Activated T-cell treated with anti-CD3 and anti-CD28 coated beads, Interleukin-2, amount 50 U/mL, for 48 hours (primary cell): ENCODE results near the gene PCCA.
"Not testable (repeated sequence)": the region's sequence is repeated elsewhere in the genome, so short reads cannot be mapped to it uniquely, and the experiment has no call there.

Source experiments
- DNase-seq, 2 experiments: peaks; one replicate each; pipeline ENCODE4 v3.0.0-alpha.2; 2020

PCCA gene, protein sequence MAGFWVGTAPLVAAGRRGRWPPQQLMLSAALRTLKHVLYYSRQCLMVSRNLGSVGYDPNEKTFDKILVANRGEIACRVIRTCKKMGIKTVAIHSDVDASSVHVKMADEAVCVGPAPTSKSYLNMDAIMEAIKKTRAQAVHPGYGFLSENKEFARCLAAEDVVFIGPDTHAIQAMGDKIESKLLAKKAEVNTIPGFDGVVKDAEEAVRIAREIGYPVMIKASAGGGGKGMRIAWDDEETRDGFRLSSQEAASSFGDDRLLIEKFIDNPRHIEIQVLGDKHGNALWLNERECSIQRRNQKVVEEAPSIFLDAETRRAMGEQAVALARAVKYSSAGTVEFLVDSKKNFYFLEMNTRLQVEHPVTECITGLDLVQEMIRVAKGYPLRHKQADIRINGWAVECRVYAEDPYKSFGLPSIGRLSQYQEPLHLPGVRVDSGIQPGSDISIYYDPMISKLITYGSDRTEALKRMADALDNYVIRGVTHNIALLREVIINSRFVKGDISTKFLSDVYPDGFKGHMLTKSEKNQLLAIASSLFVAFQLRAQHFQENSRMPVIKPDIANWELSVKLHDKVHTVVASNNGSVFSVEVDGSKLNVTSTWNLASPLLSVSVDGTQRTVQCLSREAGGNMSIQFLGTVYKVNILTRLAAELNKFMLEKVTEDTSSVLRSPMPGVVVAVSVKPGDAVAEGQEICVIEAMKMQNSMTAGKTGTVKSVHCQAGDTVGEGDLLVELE

DNA sequence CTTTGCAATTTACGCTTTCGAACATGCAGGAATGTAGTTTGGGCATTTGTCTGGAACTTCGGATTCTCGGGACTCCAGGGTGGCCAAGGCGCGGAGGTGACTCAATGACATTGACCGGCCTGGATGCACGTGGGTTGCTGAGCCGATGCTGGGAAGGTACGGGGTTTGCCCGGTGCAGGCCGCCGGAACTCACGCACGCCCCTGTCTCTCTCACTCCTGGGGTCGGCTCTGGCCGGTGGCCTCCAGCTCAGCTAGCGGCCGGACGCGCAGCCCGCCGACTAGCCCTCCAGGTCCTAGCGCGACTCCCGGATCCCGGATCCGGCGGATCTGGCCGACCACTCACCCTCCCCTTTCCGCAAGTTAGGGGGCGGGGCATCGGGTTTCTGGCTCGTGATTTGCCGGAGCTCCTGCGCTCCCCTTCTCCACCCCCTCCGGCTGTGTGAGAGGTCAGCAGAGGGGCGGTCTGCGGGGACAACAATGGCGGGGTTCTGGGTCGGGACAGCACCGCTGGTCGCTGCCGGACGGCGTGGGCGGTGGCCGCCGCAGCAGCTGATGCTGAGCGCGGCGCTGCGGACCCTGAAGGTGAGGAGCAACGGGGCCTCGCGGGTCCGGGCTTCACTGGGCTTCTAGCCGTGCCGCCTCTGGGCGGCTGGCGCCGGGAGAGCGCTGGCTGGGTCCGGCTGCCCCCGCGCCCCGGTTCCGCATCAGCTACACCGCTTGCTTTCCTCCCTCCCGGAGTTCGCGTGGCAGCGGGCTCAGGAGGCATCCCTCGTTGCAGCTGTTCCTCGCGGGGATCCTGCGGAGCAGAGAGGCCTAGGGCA is at the start of gene PCCA:
Gene PCCA, plus strand, starts transcription at position 450 of the 821 bp plus-strand sequence. Its CDS starts 28 bp downstream, at position 478.
- DNase-seq, result peak; percentile 89 to 90

DNA sequence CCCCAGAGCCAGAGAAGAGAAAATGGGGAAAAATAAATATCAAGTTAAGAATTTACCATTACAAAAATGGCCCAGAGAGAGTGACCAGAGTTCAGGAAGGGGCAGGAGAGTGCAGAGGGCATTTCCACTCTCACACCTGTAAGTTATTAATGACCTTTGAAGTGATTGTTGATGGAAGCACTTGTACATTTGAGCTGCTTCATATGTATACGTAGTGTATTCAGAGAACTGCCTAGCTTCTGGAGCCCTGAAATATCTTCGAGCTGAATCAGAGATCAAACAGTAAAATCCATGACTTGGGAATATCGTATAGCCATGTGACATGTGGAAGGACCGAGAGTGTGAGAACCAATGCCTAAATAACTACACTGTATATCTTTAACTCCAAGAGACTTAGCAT is 49.2 kb upstream of the PCCA start:
- no peak for DNase-seq

DNA sequence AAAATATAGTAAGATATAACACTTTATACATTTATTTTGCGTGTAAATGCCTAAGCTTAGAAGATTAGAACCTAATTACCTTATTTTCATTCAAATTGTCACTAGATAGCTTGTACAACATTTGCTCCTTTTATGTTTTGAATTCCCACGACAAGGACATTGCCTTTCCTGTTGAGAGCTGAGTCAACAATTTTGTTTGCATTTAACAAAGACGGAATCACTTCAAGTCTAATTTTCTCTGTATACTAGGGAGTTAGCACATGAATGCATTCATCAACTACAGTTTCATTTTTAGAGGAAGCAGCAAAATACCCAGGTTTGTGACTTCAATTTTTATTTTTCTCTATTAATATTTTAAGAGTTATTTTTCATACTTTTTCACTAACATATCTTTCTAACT is 48.7 kb upstream of the PCCA start:
- no peak for DNase-seq

DNA sequence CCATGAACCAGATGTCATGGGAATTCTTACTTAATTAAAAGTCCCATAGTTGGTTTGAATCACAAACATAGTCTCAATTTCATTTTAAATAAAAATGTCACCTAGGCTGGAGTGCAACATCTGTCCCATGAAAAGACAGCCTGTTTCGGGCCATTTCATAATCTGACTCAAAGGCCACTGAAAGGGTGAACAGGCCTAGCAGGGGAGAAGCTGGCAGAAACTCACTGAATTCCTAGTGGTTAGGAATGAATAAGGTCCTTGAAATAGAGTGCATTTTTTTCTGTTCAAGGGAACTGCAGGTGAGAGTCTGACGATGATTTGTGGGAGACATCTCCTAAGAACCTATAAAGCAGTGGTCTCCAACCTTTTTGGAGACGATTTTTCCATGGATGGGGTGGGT is 44.0 kb upstream of the PCCA start:
- no peak for DNase-seq

DNA sequence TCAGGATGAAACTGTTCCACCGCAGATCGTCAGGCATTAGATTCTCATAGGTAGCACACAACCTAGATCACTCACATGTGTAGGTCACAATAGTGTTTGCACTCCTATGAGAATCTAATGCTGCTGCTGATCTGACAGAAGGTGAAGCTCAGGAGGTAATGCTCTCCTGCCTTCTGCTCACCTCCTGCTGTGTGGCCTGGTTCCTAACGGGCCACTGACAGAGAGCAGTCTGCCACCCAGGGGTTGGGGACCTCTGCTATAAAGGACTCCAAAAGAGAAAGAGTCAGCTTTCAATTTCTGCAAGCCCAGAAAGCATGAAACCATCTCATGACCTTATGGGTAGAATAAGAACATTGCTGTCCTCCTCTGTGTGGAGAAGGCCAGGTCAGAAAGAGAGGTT is 43.5 kb upstream of the PCCA start:
- no peak for DNase-seq

DNA sequence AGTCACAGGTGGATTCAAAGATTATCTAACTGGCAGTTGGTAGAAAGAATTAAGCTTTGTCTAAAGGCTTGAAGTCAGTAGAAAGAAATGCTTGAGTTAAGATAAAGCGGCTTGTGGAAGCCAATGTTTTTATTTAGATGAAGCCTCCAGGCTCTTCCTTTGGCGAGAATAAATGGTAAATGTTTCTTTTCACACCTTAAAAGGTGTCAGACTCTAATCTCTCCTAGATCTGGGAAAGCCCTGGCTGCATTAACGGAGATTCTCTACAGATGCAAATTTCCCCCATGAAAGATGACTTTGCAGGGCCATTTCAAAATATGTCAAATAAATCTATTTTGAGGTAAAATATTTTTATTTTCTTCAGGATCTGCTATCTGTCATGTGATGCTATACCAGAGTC is 37.8 kb upstream of the PCCA start:
- DNase-seq, result no peak

DNA sequence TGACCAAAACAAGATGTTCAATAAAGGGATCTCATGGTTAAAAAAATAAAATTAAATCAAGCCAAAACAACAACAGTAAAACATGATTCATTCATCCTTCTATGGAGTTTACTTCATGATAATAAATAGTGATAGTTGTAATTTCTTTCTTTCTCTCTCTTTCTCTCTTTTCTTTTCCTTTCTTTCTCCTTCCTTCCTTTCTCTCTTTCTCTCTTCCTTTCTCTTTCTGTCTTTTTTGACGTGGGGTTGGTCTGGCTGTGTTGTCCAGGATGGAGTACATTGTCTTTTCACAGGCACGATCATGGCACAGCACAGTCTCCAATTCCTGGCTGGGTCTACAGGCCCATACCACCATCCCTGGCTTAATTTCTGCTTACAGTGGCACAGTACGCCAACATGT is 29.1 kb upstream of the PCCA start:
- DNase-seq, result no peak

DNA sequence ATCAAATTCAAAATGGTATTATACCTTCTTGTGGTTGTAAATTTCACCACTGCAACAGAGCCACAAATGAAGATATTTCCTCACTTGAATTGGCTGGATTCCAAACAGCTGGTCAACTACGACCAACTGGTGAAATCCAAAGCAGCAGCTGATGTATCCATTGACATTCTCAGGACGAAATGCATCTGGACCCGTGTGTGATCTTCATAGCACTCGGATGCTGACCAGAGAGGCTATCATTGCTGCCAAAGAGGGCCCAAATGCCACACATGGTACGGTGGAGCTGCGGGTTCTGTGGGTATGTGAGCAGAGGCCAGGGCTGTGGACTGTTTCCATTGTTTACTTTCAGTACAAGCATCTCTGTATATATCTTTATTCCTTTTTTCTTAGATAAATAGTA is 25.6 kb upstream of the PCCA start:
- no peak for DNase-seq

DNA sequence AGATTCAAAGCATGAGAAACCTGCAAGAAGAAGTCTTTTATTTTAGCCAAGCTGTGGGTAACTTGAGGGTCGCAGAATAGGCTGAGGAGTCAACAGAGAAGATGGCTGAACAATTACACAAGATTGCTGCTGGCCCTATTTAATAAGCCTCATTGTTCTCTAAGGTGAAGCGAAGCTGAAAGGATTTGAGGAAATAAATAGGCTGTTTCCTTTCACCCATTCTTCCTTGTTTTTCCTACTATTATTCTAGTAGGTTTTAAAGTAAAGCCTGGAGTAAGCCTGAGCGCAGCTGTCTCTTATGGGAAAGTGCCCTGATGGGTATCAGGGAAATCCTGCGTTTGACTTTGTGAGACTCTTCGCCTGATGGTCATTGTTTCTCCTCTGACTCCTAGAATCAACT is 25.0 kb upstream of the PCCA start:
- no peak for DNase-seq

DNA sequence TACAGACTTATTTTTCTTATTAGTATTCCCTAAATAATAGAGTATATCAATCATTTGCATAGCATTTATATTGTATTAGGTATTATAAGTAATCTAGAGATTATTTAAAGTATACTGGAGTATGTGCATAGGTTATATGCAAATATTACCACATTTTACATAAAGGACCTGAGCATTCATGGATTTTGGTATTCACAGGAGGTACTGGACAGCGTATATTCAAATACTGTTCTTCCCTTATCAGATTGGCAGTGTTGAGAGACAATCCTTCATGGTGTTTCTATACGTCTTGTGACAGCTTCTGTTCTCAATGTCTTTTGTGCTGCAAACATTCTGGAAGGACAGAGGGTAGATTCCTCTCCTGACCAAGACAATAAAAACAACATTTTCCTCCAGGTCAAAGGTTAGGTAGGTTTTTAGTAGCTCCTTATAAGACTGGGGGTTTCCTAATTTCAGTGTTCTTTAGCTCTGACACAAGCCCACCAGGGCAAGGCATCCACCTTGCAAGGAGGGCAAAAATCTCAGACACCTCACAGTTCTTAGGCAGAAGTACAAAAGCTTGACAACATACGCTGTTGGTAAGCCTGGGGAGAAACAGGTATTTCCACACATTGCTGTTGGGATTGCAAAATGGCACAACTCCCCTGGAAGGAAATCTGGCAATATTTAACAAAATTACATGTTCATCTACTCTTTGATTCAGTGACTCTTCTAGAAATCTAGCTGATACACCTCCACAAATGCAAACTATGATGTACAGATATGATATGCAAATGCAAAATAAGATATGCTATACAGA is 20.6 kb upstream of the PCCA start:
- no peak for DNase-seq

DNA sequence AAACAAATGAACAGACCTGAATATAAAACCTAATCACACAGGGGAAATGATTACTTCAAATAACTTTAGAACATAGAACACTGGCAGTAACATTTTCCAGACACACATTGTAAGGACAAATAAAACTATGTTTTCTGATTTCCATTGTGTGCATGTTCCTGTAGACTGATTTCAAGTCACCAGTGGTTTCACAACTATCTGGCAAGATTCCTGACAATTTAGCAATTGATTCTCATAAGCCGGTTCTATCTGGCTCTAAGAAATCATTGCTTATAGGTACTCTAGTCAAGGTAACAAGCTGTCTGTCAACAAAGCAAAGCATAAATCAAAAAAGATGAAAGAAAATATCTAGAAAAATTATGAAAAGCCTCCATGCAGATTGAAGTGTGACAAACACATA is 19.6 kb upstream of the PCCA start:
- DNase-seq, result no peak

DNA sequence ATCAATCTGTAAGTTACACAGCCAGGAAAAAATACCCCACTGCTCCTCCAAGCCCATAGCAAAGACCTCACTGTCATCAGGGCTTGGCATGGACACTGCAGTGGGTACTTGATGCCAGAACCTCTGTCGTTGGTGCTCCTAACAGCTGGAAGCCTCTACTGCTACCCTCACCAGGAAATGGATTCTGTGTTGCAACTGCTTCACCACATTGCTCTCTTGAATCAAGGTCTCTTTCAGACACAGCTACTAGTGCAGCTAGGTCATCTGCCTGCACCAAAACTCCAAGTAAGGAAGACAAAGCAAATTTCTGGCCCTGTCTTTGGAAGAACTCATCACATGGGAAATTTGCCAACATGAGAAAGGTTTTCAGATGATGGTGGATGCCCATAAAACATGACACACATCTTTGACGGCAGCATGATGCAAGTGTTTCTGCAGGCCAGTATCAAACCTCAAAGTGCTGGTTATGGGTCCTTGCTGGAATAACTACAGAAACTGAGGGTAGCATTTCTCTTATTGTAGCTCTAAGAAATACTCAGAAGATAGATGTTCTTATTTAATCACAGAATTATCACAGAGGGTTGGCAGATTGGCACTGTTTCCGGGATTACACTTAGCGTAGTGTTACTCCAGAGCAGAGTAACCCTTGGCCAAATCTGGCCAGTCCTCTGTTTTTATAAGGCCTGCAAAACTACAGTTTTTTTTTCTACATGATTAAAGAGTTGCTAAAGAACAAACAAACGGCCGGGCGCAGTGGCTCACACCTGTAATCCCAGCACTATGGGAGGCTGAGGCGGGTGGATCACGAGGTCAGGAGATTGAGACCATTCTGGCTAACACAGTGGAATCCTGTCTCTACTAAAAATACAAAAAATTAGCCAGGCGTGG is 12.9 kb upstream of the PCCA start:
- DNase-seq, result no peak

DNA sequence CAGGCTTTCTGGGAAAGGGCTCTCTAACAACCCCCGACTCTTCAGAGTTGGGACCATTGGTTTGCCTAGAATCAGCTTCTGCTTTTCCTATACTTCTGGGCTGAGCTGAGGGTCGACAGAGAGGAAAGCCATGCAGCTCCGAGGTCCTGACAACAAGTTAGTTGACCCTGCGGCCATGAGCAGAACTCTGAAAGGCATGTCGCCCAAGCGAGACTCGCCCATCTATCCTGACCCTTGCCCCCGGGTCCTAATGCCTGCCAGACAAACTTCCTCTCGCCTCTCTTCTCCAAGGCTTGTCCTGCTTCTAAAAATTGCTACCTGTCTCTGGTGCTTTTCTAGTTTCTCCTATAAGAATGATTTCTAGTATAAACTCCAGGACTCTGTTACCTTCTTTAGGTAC is 9.9 kb upstream of the PCCA start:
- not testable (repeated sequence) for DNase-seq

DNA sequence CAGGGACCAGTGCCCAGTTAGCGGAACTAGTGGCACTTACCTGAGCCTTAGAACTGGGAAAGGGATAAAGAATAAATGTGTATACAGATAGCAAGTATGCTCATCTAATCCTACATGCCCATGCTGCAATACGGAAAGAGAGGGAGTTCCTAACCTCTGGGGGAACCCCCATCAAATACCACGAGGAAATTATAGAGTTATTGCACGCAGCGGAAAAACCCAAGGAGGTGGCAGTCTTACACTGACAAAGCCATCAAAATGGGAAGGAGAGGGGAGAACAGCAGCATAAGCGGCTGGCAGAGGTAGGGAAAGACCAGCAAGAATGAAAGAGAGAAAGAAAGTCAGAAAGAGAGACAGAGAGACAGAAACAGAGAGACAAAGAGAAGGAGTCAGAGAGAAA is 5.5 kb upstream of the PCCA start:
- DNase-seq, result not testable (repeated sequence)

DNA sequence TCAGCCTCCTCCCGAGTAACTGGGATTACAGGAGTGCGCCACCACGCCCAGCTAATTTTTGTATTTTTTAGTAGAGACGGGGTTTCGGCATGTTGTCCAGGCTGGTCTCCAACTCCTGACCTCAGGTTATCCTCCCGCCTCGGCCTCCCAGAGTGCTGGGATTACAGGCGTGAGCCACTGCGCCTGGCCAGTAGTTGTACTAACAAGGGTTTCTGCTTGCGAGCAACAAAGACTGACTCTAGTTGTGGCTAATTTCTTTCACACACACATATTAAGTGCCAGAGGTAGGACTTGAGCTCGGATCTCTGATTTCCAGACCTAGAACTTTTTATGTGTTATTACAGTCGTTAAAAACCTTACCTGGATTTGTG is 635 bp upstream of the PCCA start:
- DNase-seq, result no peak

DNA sequence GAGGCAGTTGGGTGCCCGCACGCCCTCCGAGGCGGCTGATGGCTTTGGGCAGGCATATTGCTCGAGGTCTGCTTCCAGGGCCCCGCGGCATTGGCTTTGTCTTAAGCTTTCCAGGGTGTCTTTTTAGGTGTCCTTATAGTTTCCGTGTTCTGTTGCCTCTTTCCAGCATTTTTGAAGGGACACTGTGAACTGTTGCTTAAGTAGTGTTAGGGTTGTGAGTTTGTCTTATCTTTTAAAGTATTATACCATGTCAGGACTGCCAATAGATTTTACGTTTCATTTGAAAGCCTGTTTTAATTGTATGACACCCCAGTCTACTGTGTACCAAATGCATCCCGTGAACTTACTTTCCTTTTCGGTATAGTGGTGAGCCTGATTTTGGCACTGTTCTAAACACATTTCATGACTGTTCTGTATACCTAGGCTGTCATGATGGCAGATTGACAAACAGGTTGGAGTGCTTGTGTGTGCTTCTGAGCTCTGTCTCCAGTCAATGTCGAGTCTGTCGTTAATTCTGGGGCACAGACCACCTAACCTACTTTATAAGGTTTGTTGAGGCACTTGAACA is 656 bp downstream of the PCCA start:
- DNase-seq, result no peak

DNA sequence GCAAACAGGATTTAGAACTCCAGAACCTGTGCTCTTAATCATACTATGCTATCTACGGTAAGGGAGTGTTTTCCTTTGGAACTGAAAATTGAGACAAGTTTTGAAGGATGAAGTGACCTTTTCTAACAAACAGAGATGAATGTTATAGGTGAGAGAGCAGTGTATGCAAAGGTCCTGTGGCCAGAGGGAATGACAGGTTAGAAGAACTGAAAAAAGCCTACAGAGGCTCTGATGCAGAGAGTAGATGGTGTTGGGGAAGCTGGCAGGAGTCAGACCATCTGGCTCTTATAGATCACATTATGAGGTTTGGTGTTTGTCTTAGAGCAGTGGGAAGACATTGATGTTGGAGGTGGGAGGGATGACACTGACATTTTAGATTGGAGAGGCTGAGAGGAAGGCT is 2.0 kb downstream of the PCCA start:
- DNase-seq, result no peak

DNA sequence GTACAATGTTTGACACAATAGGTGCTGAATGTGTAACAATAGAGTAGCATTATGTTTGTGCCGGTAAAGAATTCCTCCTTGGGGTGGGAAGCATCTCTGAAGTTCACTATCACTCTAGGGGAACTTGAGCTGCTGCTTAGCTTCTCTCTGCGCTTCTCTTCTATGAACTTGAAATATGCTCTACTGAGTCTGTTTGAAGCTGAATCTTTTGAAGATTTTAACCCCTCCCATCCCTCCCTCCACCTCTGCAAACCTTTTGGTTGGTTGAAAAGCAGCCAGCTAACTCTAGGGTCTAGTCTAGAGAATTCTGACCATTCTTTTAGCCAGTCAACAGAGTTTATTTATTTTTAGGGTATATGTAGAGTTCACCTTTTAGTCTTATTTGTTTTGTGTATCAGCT is 2.5 kb downstream of the PCCA start:
- DNase-seq, result no peak

DNA sequence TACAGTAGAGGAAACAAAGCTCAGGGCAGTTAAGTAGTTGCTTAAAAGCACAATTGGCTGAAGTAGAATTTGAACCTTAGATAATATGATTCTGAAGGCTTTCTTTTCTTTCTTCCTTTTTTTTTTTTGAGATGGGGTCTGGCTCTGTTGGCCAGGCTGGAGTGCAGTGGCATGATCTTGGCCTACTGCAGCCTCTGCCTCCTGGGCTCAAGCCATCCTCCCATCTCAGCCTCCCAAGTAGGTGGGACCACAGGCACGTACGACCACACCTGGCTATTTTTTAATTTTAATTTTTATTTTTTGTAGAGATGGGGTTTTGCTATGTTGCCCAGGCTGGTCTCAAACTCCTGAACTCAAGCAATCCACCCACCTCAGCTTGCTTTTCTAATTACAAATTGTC is 3.4 kb downstream of the PCCA start:
- not testable (repeated sequence) for DNase-seq

DNA sequence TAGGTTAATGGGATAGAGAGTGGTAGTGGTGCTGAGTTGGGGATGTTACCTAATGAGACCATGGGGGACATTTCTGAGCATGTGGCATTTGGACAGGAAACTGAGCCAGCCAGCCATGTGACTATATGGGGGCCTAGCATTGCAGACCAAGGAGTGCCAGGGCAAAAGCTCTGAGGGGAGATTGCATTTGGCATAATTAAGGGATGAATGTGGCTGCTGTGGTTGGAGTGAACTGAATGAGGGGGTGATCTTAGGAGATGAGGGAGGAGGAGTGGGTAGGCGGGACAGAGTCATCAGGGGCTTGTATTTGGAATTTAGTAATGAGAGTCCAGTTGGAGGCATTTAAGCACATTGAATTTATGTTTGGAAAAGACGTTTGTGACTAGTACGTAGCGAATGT is 6.6 kb downstream of the PCCA start:
- DNase-seq, result no peak

DNA sequence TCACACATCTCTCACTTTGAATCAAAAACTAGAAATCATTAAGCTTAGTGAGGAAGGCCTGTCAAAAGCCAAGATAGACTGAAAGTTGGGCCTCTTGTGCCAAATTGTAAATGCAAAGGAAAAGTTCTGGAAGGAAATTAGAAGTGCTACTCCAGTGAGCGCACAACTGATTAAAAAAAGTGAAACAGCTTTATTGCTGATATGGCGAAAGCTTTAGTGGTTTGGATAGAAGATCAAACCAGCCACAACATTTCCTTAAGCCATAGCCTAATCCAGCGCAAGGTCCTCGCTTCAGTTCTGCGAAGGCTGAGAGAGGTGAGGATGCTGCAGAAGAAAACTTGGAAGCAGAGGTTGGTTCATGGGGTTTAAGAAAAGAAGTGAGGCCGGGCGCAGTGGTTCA is 7.6 kb downstream of the PCCA start:
- no peak for DNase-seq
